GM23338 (cell line): Measurements from ENCODE around the gene SLC8A1. TPM values are rescaled to one million over a fixed set of nuclear protein-coding genes. Genes with fewer than 3 reads are reported as not detected.

Experiments used
- ATAC-seq: fragments of 200-7000 bp; cut with Tn5 transposase; 3 replicates; pipeline ENCODE4 v1.9.1; 2020
- DNase-seq: peaks from one replicate; pipeline ENCODE4 v3.0.0-alpha.2; 2015; ENCODE audit warnings: low spot score
- H2AFZ ChIP-seq: fragments of 200-600 bp; sonication (generic); 2 replicates; pipeline ENCODE4 v1.8.0; 2016; ENCODE audit warnings: antibody characterized with exemption, mild to moderate bottlenecking, moderate library complexity
- H3F3A ChIP-seq: fragments of 200-600 bp; sonication (generic); replicated peaks from 2 replicates; pipeline ENCODE4 v1.8.0; 2017; ENCODE audit warnings: antibody characterized with exemption, mixed run types, low read depth
- H3K27ac ChIP-seq: fragments of 200-600 bp; sonication (generic); 2 replicates; pipeline ENCODE4 v1.6.1; 2016; ENCODE audit warnings: low read depth
- H3K27me3 ChIP-seq: fragments of 200-600 bp; sonication (generic); 2 replicates; pipeline ENCODE4 v1.8.0; 2016; ENCODE audit warnings: mild to moderate bottlenecking, mixed run types, moderate library complexity; ENCODE audit not compliant: insufficient read depth
- H3K36me3 ChIP-seq: fragments of 200-600 bp; sonication (generic); 2 replicates; pipeline ENCODE4 v1.8.0; 2016; ENCODE audit warnings: mild to moderate bottlenecking; ENCODE audit not compliant: insufficient read depth
- H3K4me1 ChIP-seq: fragments of 200-600 bp; sonication (generic); 2 replicates; pipeline ENCODE4 v1.8.0; 2016; ENCODE audit warnings: mild to moderate bottlenecking, moderate library complexity; ENCODE audit not compliant: insufficient read depth
- H3K4me2 ChIP-seq: fragments of 200-600 bp; sonication (generic); 2 replicates; pipeline ENCODE4 v1.7.1; 2017; ENCODE audit warnings: mixed run types
- H3K4me3 ChIP-seq: fragments of 200-600 bp; sonication (generic); 2 replicates; pipeline ENCODE4 v1.6.1; 2016; ENCODE audit warnings: mixed run types
- H3K79me2 ChIP-seq: fragments of 200-600 bp; sonication (generic); replicated peaks from 2 replicates; pipeline ENCODE4 v1.8.0; 2017; ENCODE audit warnings: mild to moderate bottlenecking; ENCODE audit not compliant: insufficient read depth
- H3K9me2 ChIP-seq: fragments of 200-600 bp; sonication (generic); 2 replicates; pipeline ENCODE4 v1.8.0; 2017; ENCODE audit not compliant: insufficient read depth
- H4K20me1 ChIP-seq: fragments of 200-600 bp; sonication (generic); replicated peaks from 2 replicates; pipeline ENCODE4 v1.8.0; 2017; ENCODE audit warnings: mild to moderate bottlenecking; ENCODE audit not compliant: insufficient read depth
- H3K27ac Mint-ChIP-seq: 2 replicates; pipeline ENCODE4 v1.8.0; 2020; ENCODE audit warnings: inconsistent platforms, mild to moderate bottlenecking, moderate library complexity, mixed read lengths
- H3K27me3 Mint-ChIP-seq: 3 replicates; pipeline ENCODE4 v1.8.0; 2022; ENCODE audit warnings: low read depth, mild to moderate bottlenecking, moderate library complexity, mixed read lengths, inconsistent platforms; ENCODE audit not compliant: insufficient read depth, poor library complexity
- H3K36me3 Mint-ChIP-seq: 3 replicates; pipeline ENCODE4 v1.8.0; 2021; ENCODE audit warnings: low read depth, mild to moderate bottlenecking, inconsistent platforms, moderate library complexity, mixed read lengths
- H3K4me1 Mint-ChIP-seq: 3 replicates; pipeline ENCODE4 v1.8.0; 2020; ENCODE audit warnings: mild to moderate bottlenecking, inconsistent platforms, mixed read lengths
- H3K4me3 Mint-ChIP-seq: 3 replicates; pipeline ENCODE4 v1.8.0; 2021; ENCODE audit warnings: moderate library complexity, mild to moderate bottlenecking, inconsistent platforms, mixed read lengths
- H3K9me3 Mint-ChIP-seq: 3 replicates; pipeline ENCODE4 v1.8.0; 2020; ENCODE audit warnings: moderate library complexity, mild to moderate bottlenecking, inconsistent platforms, mixed read lengths
- CREB1 ChIP-seq: fragments of 250-450 bp; sonication (Bioruptor Pico); IDR thresholded peaks from 2 replicates; pipeline ENCODE4 v1.5.0; 2020; ENCODE audit warnings: low read depth, mild to moderate bottlenecking, moderate library complexity
- ETS1 ChIP-seq: IDR thresholded peaks from 2 replicates; pipeline ENCODE4 v1.6.1; 2016; ENCODE audit warnings: antibody characterized with exemption
- EZH2 ChIP-seq: fragments of 200-600 bp; sonication (generic); IDR thresholded peaks from one replicate; pipeline ENCODE4 v1.8.0; 2017; ENCODE audit warnings: antibody characterized with exemption, mild to moderate bottlenecking, low read depth; ENCODE audit not compliant: unreplicated experiment
- EZH2phosphoT487 ChIP-seq: fragments of 200-600 bp; sonication (generic); IDR thresholded peaks from one replicate; pipeline ENCODE4 v1.8.1; 2018; ENCODE audit warnings: antibody characterized with exemption; ENCODE audit not compliant: unreplicated experiment
- JUNB ChIP-seq: IDR thresholded peaks from one replicate; pipeline ENCODE4 v1.6.1; 2016; ENCODE audit warnings: antibody characterized with exemption; ENCODE audit not compliant: unreplicated experiment
- NANOG ChIP-seq: IDR thresholded peaks from 2 replicates; pipeline ENCODE4 v1.6.1; 2016; ENCODE audit warnings: antibody characterized with exemption, borderline replicate concordance
- POLR2AphosphoS5 ChIP-seq: IDR thresholded peaks from 2 replicates; pipeline ENCODE4 v1.6.1; 2016; ENCODE audit warnings: antibody characterized with exemption, low read depth
- STAT1 ChIP-seq: IDR thresholded peaks from one replicate; pipeline ENCODE4 v1.6.1; 2016; ENCODE audit warnings: antibody characterized with exemption; ENCODE audit not compliant: unreplicated experiment
- ZNF114 ChIP-seq: fragments of 250-450 bp; sonication (Bioruptor Pico); IDR thresholded peaks from 2 replicates; pipeline ENCODE4 v1.5.0; 2020; ENCODE audit warnings: mild to moderate bottlenecking, moderate library complexity
- ZNF331 ChIP-seq: fragments of 250-450 bp; sonication (Bioruptor Pico); IDR thresholded peaks from 2 replicates; pipeline ENCODE4 v1.5.0; 2020; ENCODE audit warnings: low read depth, mild to moderate bottlenecking, moderate library complexity
- polyA plus RNA-seq: library from polyadenylated mRNA; unstranded; fragments of >200 nt; fragmentation: Nextera tagmentation; extraction: Ambion mirVana; gene quantifications from 2 replicates; pipeline ENCODE4 v1.2.1, GENCODE V29; 2016
- total RNA-seq: library from RNA; depleted of rRNA; stranded (reverse); fragments of >200 nt; shearing (Covaris generic); gene quantifications from 2 replicates; pipeline ENCODE4 v1.2.3, GENCODE V29; 2014
- TF ChIP-seq, protein P1 (sequence below): IDR thresholded peaks from one replicate; pipeline ENCODE4 v1.6.1; 2018; ENCODE audit warnings: antibody characterized with exemption; ENCODE audit not compliant: unreplicated experiment

Gene SLC8A1
- total and polyA plus RNA-seq, 2 experiments from 2014 or later = 2.5 to 3.3 TPM

DNA sequence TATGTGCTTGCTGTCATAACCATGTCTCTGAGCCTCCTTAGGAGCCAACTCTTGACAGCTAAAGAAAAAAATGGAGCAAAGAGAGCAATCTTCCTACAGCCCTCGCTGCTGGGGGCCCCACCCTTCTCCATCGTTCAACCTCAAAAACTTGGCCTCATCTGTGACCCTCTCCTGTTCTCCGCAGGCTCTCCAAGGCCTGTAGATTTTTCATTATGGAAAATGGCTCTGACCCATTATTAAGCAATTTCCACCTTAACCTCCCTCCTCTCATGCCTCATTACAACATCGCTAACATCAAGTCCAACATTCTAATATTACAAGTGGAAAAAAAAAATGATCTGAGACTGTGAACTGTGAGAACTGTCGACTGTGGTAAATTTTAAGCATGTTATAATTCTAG is 98.7 kb downstream of the SLC8A1 start (continued):
- TF ChIP-seq, protein P1, sequence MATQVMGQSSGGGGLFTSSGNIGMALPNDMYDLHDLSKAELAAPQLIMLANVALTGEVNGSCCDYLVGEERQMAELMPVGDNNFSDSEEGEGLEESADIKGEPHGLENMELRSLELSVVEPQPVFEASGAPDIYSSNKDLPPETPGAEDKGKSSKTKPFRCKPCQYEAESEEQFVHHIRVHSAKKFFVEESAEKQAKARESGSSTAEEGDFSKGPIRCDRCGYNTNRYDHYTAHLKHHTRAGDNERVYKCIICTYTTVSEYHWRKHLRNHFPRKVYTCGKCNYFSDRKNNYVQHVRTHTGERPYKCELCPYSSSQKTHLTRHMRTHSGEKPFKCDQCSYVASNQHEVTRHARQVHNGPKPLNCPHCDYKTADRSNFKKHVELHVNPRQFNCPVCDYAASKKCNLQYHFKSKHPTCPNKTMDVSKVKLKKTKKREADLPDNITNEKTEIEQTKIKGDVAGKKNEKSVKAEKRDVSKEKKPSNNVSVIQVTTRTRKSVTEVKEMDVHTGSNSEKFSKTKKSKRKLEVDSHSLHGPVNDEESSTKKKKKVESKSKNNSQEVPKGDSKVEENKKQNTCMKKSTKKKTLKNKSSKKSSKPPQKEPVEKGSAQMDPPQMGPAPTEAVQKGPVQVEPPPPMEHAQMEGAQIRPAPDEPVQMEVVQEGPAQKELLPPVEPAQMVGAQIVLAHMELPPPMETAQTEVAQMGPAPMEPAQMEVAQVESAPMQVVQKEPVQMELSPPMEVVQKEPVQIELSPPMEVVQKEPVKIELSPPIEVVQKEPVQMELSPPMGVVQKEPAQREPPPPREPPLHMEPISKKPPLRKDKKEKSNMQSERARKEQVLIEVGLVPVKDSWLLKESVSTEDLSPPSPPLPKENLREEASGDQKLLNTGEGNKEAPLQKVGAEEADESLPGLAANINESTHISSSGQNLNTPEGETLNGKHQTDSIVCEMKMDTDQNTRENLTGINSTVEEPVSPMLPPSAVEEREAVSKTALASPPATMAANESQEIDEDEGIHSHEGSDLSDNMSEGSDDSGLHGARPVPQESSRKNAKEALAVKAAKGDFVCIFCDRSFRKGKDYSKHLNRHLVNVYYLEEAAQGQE = no peak

DNA sequence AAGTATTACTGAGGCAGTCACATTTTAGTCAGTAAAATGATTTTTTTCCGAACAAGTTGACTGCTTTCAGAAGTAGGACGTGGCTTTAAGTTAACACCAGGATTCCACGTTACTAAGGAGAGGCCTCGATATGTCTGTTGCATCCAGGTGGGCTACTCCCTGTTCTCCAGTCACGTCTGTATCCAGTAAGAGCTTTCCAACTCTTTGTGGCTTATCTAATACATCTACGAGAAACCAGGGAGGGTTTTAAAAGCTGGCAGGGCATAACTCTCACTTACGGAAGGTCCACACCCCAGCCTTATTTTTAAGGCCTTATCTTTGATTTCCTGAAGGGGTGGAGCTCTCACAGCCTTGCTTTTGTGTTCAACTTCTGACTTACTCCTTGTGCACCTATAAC is 99.2 kb downstream of the SLC8A1 start:
- Histone ChIP-seq H3K27ac (no peak overlapping the region), H4K20me1 (no peaks in the 10 kb centered on the region), H3F3A (no peaks in the 10 kb centered on the region), H3K4me3 (no peak overlapping the region), H3K79me2 (no peaks in the 10 kb centered on the region), H3K9me2 (no peaks in the 10 kb centered on the region), H3K4me1 (no peaks in the 10 kb centered on the region), H3K36me3 (no peaks in the 10 kb centered on the region), H2AFZ (no peak overlapping the region), H3K4me2 (no peak overlapping the region), H3K27me3 (no peaks in the 10 kb centered on the region)
- no peaks in the 10 kb centered on the region for H3K36me3 Mint-ChIP-seq
- TF ChIP-seq, protein P1 = no peak
- TF ChIP-seq ETS1 = no peak
- TF ChIP-seq ZNF331 = no peak
- no peak for TF ChIP-seq JUNB
- no peaks in the 10 kb centered on the region for H3K4me1 Mint-ChIP-seq
- no peaks in the 10 kb centered on the region for H3K9me3 Mint-ChIP-seq
- DNase-seq (no peak), ATAC-seq (no peak)
- no peak overlapping the region for H3K4me3 Mint-ChIP-seq
- no peaks in the 10 kb centered on the region for H3K27me3 Mint-ChIP-seq
- H3K27ac Mint-ChIP-seq = no peak overlapping the region

GRCh38 chr2:40352041-40352702 is 99.7 kb downstream of the SLC8A1 start:
- no peaks in the 10 kb centered on the region for H3K27me3 Mint-ChIP-seq
- Histone ChIP-seq H3K9me2 (no peaks in the 10 kb centered on the region), H3K36me3 (no peaks in the 10 kb centered on the region), H3K4me2 (no peak overlapping the region), H3K27ac (no peak overlapping the region), H3F3A (no peaks in the 10 kb centered on the region), H3K4me1 (no peaks in the 10 kb centered on the region), H4K20me1 (no peaks in the 10 kb centered on the region), H3K79me2 (no peaks in the 10 kb centered on the region), H3K27me3 (no peaks in the 10 kb centered on the region), H3K4me3 (no peak overlapping the region), H2AFZ (no peak overlapping the region)
- ATAC-seq (no peak), DNase-seq (no peak)
- no peaks in the 10 kb centered on the region for H3K36me3 Mint-ChIP-seq
- H3K4me3 Mint-ChIP-seq = no peak overlapping the region
- no peaks in the 10 kb centered on the region for H3K4me1 Mint-ChIP-seq
- no peak overlapping the region for H3K27ac Mint-ChIP-seq
- no peaks in the 10 kb centered on the region for H3K9me3 Mint-ChIP-seq
- TF ChIP-seq JUNB = no peak
- TF ChIP-seq ZNF114 (CRISPR knock-in tag) = no peak
- TF ChIP-seq EZH2phosphoT487 = no peak
- TF ChIP-seq, protein P1 = no peak
- TF ChIP-seq POLR2AphosphoS5 = no peak
- TF ChIP-seq STAT1 = no peak
- TF ChIP-seq NANOG = no peak
- TF ChIP-seq ZNF331 = no peak
- TF ChIP-seq EZH2 = no peak
- no peak for TF ChIP-seq CREB1 (CRISPR knock-in tag)
